Activated naive CD8-positive, alpha-beta T cell treated with anti-CD3 and anti-CD28 coated beads for 36 hours (primary cell): ENCODE measurements around the gene MSRB1. TPM values are rescaled to one million over a fixed set of nuclear protein-coding genes. Genes with fewer than 3 reads are reported as not detected.
"Not testable (repeated sequence)": the region's sequence is repeated elsewhere in the genome, so short reads cannot be mapped to it uniquely, and the experiment has no call there.

Source experiments
- DNase-seq: peaks from one replicate; pipeline ENCODE4 v3.0.0; 2021
- H3K27ac Mint-ChIP-seq: one replicate; pipeline ENCODE4 v1.8.0; 2022; ENCODE audit warnings: mild to moderate bottlenecking, moderate library complexity, mixed read lengths
- H3K27me3 Mint-ChIP-seq: one replicate; pipeline ENCODE4 v1.8.0; 2022; ENCODE audit warnings: mild to moderate bottlenecking, mixed read lengths
- H3K36me3 Mint-ChIP-seq: one replicate; pipeline ENCODE4 v1.8.0; 2021; ENCODE audit warnings: mild to moderate bottlenecking, mixed read lengths
- H3K4me1 Mint-ChIP-seq: one replicate; pipeline ENCODE4 v1.8.0; 2021; ENCODE audit warnings: mixed read lengths
- H3K4me3 Mint-ChIP-seq: one replicate; pipeline ENCODE4 v1.8.0; 2022; ENCODE audit warnings: mild to moderate bottlenecking, moderate library complexity, mixed read lengths
- H3K9me3 Mint-ChIP-seq: one replicate; pipeline ENCODE4 v1.8.0; 2022; ENCODE audit warnings: mixed read lengths
- total RNA-seq, 2 experiments: library from RNA; stranded (reverse); gene quantifications; one replicate each; pipeline ENCODE4 v1.2.3, GENCODE V29; 2021

The MSRB1 gene
- total RNA-seq, 2 experiments from 2014 or later, result 21.3 to 22.4 TPM

- no peak overlapping the region for H3K4me3 Mint-ChIP-seq
- no peak for DNase-seq
- peaks cover 10% of the 10 kb centered on the region for H3K27me3 Mint-ChIP-seq
- no peaks in the 10 kb centered on the region for H3K9me3 Mint-ChIP-seq
- no peaks in the 10 kb centered on the region for H3K4me1 Mint-ChIP-seq
- no peaks in the 10 kb centered on the region for H3K36me3 Mint-ChIP-seq
- H3K27ac Mint-ChIP-seq, result no peak overlapping the region
Measured at GRCh38 chr16:1909561-1910231, 33.3 kb downstream of the MSRB1 start.

- no peak overlapping the region for H3K27ac Mint-ChIP-seq
- no peaks in the 10 kb centered on the region for H3K4me1 Mint-ChIP-seq
- peaks cover 10% of the 10 kb centered on the region for H3K27me3 Mint-ChIP-seq
- no peak overlapping the region for H3K4me3 Mint-ChIP-seq
- no peaks in the 10 kb centered on the region for H3K9me3 Mint-ChIP-seq
- no peaks in the 10 kb centered on the region for H3K36me3 Mint-ChIP-seq
- DNase-seq, result no peak
Measured at GRCh38 chr16:1908983-1909382, 34.0 kb downstream of the MSRB1 start.

GRCh38 chr16:1908184-1908583 is 34.8 kb downstream of the MSRB1 start:
- Mint-ChIP-seq H3K27ac (no peak overlapping the region), H3K9me3 (no peaks in the 10 kb centered on the region), H3K4me1 (no peaks in the 10 kb centered on the region), H3K4me3 (no peak overlapping the region), H3K27me3 (peaks cover 10% of the 10 kb centered on the region), H3K36me3 (no peaks in the 10 kb centered on the region)
- no peak for DNase-seq

- no peak overlapping the region for H3K27ac Mint-ChIP-seq
- H3K27me3 Mint-ChIP-seq, result peaks cover 10% of the 10 kb centered on the region
- H3K9me3 Mint-ChIP-seq, result no peaks in the 10 kb centered on the region
- no peak for DNase-seq
- H3K4me1 Mint-ChIP-seq, result no peaks in the 10 kb centered on the region
- no peaks in the 10 kb centered on the region for H3K36me3 Mint-ChIP-seq
- no peak overlapping the region for H3K4me3 Mint-ChIP-seq
Measured at GRCh38 chr16:1907226-1907860, 35.7 kb downstream of the MSRB1 start.

GRCh38 chr16:1906846-1907165 is 36.2 kb downstream of the MSRB1 start:
- Mint-ChIP-seq H3K27ac (no peak overlapping the region), H3K4me3 (no peak overlapping the region), H3K27me3 (peaks cover 10% of the 10 kb centered on the region), H3K4me1 (no peaks in the 10 kb centered on the region), H3K36me3 (no peaks in the 10 kb centered on the region), H3K9me3 (no peaks in the 10 kb centered on the region)
- DNase-seq, result no peak

- Mint-ChIP-seq H3K4me3 (no peak overlapping the region), H3K36me3 (no peaks in the 10 kb centered on the region), H3K27me3 (peaks cover 10% of the 10 kb centered on the region), H3K9me3 (no peaks in the 10 kb centered on the region), H3K4me1 (no peaks in the 10 kb centered on the region), H3K27ac (no peak overlapping the region)
- no peak for DNase-seq
Measured at GRCh38 chr16:1906055-1906845, 36.7 kb downstream of the MSRB1 start.

GRCh38 chr16:1903845-1904840 is 38.9 kb downstream of the MSRB1 start:
- no peaks in the 10 kb centered on the region for H3K36me3 Mint-ChIP-seq
- no peak overlapping the region for H3K27ac Mint-ChIP-seq
- DNase-seq, result no peak
- no peaks in the 10 kb centered on the region for H3K9me3 Mint-ChIP-seq
- no peaks in the 10 kb centered on the region for H3K4me1 Mint-ChIP-seq
- H3K27me3 Mint-ChIP-seq, result peaks cover 10% of the 10 kb centered on the region
- H3K4me3 Mint-ChIP-seq, result no peak overlapping the region

- no peak overlapping the region for H3K27ac Mint-ChIP-seq
- H3K36me3 Mint-ChIP-seq, result no peaks in the 10 kb centered on the region
- no peaks in the 10 kb centered on the region for H3K9me3 Mint-ChIP-seq
- H3K27me3 Mint-ChIP-seq, result peaks cover 8% of the 10 kb centered on the region
- H3K4me1 Mint-ChIP-seq, result no peaks in the 10 kb centered on the region
- no peak overlapping the region for H3K4me3 Mint-ChIP-seq
- DNase-seq, result no peak
Measured at GRCh38 chr16:1903220-1903574, 39.8 kb downstream of the MSRB1 start.

- no peak for DNase-seq
- H3K27me3 Mint-ChIP-seq, result peaks cover 10% of the 10 kb centered on the region
- no peaks in the 10 kb centered on the region for H3K36me3 Mint-ChIP-seq
- no peak overlapping the region for H3K4me3 Mint-ChIP-seq
- H3K4me1 Mint-ChIP-seq, result no peaks in the 10 kb centered on the region
- H3K27ac Mint-ChIP-seq, result no peak overlapping the region
- no peaks in the 10 kb centered on the region for H3K9me3 Mint-ChIP-seq
Measured at GRCh38 chr16:1902547-1903219, 40.3 kb downstream of the MSRB1 start.

- no peaks in the 10 kb centered on the region for H3K9me3 Mint-ChIP-seq
- H3K4me3 Mint-ChIP-seq, result no peak overlapping the region
- H3K27ac Mint-ChIP-seq, result no peak overlapping the region
- no peaks in the 10 kb centered on the region for H3K4me1 Mint-ChIP-seq
- H3K36me3 Mint-ChIP-seq, result no peaks in the 10 kb centered on the region
- H3K27me3 Mint-ChIP-seq, result peaks cover 8% of the 10 kb centered on the region
- no peak for DNase-seq
Measured at GRCh38 chr16:1900452-1900774, 42.6 kb downstream of the MSRB1 start.

- no peak for DNase-seq
- Mint-ChIP-seq H3K27ac (no peak overlapping the region), H3K27me3 (peaks cover 8% of the 10 kb centered on the region), H3K36me3 (no peaks in the 10 kb centered on the region), H3K9me3 (no peaks in the 10 kb centered on the region), H3K4me3 (no peak overlapping the region), H3K4me1 (no peaks in the 10 kb centered on the region)
Measured at GRCh38 chr16:1899641-1900451, 43.2 kb downstream of the MSRB1 start.

- H3K27me3 Mint-ChIP-seq, H3K4me1 Mint-ChIP-seq, H3K27ac Mint-ChIP-seq, H3K36me3 Mint-ChIP-seq, H3K4me3 Mint-ChIP-seq, DNase-seq, H3K9me3 Mint-ChIP-seq: not testable (repeated sequence)
Measured at GRCh38 chr16:1897692-1898091, 45.3 kb downstream of the MSRB1 start.

GRCh38 chr16:1895949-1896675 is 46.9 kb downstream of the MSRB1 start:
- H3K36me3 Mint-ChIP-seq, result no peaks in the 10 kb centered on the region
- H3K9me3 Mint-ChIP-seq, result no peaks in the 10 kb centered on the region
- H3K4me1 Mint-ChIP-seq, result no peaks in the 10 kb centered on the region
- DNase-seq, result no peak
- no peak overlapping the region for H3K4me3 Mint-ChIP-seq
- peaks cover 12% of the 10 kb centered on the region for H3K27me3 Mint-ChIP-seq
- H3K27ac Mint-ChIP-seq, result no peak overlapping the region
